NCI-H146 treated with DMSO at 0.1 percent for 48 hours (cell line): ENCODE measurements around the gene SPECC1L.
"Not testable (repeated sequence)": the region's sequence is repeated elsewhere in the genome, so short reads cannot be mapped to it uniquely, and the experiment has no call there.

Experiments used
- DNase-seq: peaks from one replicate; lab custom pipeline; 2025; ENCODE audit not compliant: unreplicated experiment; lab: John Stamatoyannopoulos, UW

SPECC1L gene

GRCh38 chr22:24270556-24271385, at the start of gene SPECC1L:
SPECC1L (plus strand) TSS chr22:24270831; CDS start chr22:24302232, 31,401 bp downstream.
- peak; percentile 58 for DNase-seq

- no peak for DNase-seq
Measured at GRCh38 chr22:24224468-24224867, 46.2 kb upstream of the SPECC1L start.

GRCh38 chr22:24225044-24225601, 45.5 kb upstream of the SPECC1L start:
- DNase-seq: no peak

GRCh38 chr22:24225951-24226350, 44.7 kb upstream of the SPECC1L start:
- DNase-seq: no peak

GRCh38 chr22:24230911-24231656, 39.5 kb upstream of the SPECC1L start:
- DNase-seq: peak; percentile 9

- DNase-seq: no peak
Measured at GRCh38 chr22:24231706-24232105, 38.9 kb upstream of the SPECC1L start.

GRCh38 chr22:24232124-24232523, 38.5 kb upstream of the SPECC1L start:
- DNase-seq: no peak

- DNase-seq: no peak
Measured at GRCh38 chr22:24232725-24233124, 37.9 kb upstream of the SPECC1L start.

- no peak for DNase-seq
Measured at GRCh38 chr22:24233235-24233634, 37.4 kb upstream of the SPECC1L start.

- DNase-seq: no peak
Measured at GRCh38 chr22:24233816-24234215, 36.8 kb upstream of the SPECC1L start.

GRCh38 chr22:24235315-24235714, 35.3 kb upstream of the SPECC1L start:
- DNase-seq: no peak

- DNase-seq: no peak
Measured at GRCh38 chr22:24236656-24237055, 34.0 kb upstream of the SPECC1L start.

- not testable (repeated sequence) for DNase-seq
Measured at GRCh38 chr22:24238101-24238694, 32.4 kb upstream of the SPECC1L start.

- DNase-seq: no peak
Measured at GRCh38 chr22:24240381-24240780, 30.2 kb upstream of the SPECC1L start.

- not testable (repeated sequence) for DNase-seq
Measured at GRCh38 chr22:24240985-24241692, 29.5 kb upstream of the SPECC1L start.

- DNase-seq: not testable (repeated sequence)
Measured at GRCh38 chr22:24243417-24243816, 27.2 kb upstream of the SPECC1L start.

- DNase-seq: no peak
Measured at GRCh38 chr22:24244144-24244787, 26.4 kb upstream of the SPECC1L start.

- DNase-seq: not testable (repeated sequence)
Measured at GRCh38 chr22:24245030-24245431, 25.6 kb upstream of the SPECC1L start, which contains the start of gene GGT5. GGT5 (minus strand) TSS chr22:24245082; CDS start chr22:24244725, 357 bp downstream.

- not testable (repeated sequence) for DNase-seq
Measured at GRCh38 chr22:24245584-24246561, 24.8 kb upstream of the SPECC1L start.
